ENCODE results near the gene R3HDM2.
"Not testable (repeated sequence)": the region's sequence is repeated elsewhere in the genome, so short reads cannot be mapped to it uniquely, and the experiment has no call there.

Gene R3HDM2

DNA sequence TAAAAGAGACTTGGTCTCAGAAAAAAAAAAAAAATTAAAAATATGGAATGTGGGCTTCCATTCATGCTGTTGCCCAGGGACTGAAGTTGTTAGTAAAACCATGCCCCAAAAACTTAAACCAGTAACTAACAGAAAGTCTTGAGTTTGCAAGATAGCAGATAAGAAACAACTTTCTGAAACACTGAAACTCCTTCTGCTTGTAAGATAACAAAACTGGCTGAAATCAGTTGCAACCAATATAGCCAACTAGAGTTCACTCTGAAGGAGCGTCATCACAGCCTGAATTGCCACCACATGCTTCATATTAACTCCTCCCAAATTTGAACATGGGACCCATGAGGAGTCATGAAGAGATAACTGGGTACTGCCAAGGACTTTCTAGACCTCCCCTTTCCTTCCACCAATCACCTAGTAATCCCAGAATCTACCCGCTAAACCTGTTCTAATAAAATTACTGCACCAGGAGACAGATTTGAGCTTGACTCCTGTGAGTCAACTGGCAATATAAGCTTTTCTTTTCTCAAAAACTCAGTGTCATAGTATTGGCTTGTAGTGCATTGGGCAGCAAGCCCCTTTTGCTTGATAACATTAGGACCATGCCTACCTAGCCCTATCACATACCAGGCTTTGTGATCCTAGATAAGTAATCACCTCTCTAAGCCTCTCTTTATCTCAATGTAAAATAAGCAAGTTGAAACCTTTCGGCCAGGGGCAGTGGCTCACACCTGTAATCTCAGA is 53.6 kb downstream of the R3HDM2 start:
- no peak for DNase-seq

DNA sequence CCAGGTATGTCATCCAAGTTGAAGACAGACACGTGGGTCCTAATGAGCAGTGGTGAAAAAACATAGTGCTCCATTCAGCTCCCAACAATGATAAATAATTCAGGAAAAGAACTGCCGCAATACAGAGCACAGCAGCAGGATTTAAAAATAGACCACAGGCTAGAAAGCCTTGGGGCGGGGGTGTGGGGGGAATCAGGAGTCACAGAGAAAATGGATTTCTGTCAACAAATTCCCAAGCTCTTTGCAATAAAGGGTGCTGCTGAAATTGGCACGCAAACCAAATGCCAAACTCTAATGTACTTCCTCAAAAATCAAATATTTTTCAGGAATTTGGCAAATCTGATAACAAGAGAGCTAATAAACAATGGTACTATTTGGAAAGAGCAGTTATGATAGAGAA is 58.6 kb downstream of the R3HDM2 start:
- DNase-seq, result no peak

DNA sequence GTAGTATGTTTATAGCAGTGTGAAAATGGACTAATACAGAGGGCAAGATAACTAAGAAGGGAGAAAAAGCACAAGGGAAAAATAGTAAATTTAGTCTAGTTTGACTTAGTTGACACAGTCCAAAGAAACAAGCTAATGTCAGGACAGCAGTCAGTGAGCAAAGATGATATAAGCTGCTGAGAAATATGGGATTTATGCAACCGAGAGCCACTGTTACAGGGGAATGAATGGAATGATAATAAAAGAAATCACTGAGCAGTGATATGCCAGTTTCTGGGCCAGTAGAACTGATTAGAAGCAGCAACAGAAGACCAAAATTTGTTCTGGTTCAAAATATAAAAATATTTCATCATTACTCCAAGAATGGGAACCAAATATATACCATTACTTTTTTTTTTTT is 60.1 kb downstream of the R3HDM2 start:
- DNase-seq, result no peak

DNA sequence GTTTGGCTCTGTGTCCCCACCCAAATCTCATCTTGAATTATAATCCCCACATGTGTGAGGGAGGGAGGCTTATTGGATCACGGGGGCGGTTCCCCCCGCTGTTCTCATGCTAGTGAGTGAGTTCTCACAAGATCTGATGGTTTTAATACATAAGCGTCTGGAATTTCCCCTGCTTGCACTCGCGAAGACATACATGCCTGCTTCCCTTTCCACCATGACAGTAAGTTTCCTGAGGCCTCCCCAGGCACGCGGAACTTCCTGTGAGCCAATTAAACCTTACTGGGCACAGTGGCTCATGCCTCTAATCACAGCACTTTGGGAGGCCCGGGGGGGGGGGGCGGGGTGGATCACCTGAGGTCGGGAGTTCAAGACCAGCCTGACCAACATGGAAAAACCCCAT is 60.8 kb downstream of the R3HDM2 start:
- DNase-seq, result no peak

DNA sequence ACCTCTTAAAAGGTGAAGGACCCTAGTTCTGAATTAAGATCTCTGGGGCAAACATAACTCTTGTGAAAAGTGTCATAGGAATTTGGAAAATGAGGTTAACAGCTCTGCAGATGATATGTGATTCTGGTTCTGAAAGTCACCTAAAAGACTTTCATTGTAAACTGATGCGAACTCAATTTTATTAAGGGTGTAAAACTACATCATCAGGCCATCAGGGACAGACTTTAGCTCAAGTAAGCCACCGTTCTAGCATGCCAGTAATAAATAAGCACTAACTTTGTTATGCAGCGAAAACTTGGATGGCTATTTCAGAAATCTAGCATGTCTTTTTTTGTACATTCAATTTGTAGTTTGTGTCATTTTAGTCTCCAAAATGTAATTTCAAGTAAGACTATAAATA is 61.6 kb downstream of the R3HDM2 start:
- no peak for DNase-seq

DNA sequence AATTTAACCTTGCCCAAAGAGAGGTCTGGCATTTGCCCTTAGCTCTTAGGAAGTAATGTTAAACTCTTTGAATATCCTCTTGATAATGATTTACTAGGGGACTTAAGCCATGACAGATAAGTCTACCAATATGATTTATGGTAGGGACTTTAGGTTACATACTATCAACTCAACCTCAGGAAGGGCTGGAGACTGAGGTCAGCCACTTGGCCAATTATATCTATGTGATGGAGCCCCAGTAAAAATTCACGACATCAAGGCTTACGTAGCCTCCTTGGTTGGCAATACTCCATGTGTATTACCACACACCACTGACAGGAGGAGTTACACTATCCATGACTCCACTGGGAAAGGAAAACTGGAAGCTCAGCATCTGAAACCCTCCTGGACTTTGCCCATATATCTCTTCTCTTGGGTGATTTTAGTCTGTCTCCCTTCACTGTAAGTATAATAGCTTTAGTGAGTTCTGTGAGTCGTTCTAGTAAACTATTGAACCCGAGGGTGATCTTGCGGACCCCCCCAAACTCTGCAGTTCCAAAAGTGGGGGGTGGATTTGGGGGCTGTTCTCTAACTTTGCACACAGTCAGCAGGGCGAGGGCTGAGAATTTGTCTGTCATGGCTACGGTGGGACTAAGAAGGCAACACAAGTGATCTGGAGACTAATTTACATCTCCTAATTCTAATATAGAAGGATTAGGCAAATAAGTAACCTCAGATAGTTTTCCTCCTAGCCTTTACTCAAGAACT is 62.3 kb downstream of the R3HDM2 start:
- peak; percentile 6 for DNase-seq

DNA sequence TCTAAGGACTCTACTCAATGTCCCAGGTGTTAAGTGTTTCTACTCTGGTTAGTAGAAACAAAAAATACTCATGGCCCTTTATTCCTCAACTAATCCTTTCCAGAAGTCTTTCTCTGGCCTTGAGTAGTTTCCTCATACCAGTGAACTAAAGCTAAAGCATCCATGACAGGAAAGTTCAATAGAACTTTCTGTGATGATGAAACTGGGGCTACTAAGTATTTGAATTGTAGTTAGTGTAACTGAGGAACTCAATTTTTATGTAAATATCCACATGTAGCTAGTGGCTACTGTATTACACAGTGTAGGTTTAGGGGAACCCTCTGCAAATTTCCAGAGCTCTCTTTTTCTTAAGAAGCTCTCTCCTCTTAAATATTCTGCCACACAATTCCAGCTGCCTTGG is 63.7 kb downstream of the R3HDM2 start:
- no peak for DNase-seq

DNA sequence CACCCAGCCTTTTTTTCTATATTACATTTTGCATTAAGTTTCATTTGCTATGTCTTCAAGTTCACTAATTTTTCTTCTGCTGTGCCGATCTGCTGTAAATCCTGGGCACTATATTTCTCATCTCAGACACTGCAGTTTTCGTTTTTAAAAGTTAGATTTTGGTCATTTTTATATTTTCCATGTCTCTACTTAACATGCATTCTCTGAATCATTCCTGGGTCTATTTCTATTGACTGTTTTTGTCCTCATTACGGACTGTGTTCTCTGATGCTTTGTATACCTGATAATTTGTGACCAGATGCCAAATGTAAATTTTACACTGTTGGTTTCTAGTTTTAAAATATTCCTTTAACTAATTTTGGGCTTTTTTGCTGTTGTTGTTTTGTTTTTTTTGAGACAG is 64.5 kb downstream of the R3HDM2 start:
- DNase-seq, result no peak

DNA sequence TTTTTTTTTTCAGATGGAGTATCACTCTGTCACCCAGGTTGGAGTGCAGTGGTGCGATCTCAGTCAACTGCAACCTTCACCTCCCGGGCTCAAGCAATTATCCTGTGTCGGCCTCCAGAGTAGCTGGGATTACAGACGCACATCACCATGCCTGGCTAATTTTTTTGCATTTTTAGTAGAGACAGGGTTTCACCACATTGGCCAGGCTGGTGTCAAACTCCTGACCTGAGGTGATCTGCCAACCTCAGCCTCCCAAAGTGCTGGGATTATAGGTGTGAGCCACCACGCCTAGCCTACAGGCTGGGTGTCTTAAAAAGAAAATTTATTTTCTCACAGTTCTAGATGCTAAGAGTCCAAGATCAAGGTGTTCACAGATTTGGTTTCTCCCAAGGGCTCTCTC is 66.7 kb downstream of the R3HDM2 start:
- not testable (repeated sequence) for DNase-seq

DNA sequence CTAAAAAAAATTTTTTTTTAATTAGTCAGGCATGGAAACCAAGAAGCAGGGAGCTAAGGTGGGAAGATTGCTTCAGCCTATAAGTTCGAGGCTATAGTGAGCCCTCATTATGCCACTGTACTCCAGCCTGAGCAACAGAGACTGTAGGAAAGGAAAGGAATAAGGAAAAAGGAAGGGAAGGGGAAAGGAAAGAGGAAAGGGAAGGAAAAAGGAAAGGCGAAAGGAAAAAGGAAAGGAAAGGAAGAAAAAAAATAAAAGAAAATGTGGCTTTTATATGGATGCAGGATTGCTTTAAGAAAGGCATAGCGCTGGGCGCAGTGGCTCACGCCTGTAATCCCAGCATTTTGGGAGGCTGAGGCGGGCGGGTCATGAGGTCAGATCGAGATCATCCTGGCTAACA is 70.4 kb downstream of the R3HDM2 start:
- DNase-seq, result no peak

DNA sequence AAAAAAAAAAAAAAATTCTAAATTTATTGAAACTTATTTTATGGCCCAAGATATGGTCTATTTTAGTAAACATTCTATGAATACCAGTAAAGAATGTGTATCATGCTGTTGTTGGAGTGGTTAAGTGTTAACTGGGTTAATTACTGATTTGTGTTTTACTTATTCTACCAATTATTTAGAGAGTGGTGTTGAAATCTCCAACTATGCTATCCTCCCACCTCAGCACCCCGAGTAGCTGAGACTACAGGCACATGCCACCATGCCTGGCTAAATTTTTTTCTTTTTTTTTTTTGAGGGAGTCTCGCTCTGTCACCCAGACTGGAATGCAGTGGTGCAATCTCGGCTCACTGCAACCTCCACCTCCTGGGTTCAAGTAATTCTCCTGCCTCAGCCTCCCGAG is 72.2 kb downstream of the R3HDM2 start:
- DNase-seq, result no peak

DNA sequence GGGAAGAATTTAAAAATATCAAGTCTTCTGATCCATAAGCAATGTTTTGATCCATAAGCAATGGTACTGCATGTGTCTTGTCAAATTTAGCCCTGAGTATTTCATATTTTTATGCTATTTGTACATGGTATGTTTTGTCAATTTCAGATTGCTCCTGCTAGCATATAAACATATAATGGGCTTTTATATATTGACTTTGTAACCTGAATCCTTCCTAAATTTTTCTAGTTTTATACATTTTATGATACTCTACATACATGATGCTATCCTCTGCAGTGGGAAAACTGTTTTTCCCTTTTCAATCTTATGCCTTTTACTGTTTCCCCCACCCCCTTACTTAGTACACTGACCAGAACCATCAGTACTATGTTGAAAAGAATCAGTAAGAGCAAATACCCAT is 75.1 kb downstream of the R3HDM2 start:
- DNase-seq, result no peak

DNA sequence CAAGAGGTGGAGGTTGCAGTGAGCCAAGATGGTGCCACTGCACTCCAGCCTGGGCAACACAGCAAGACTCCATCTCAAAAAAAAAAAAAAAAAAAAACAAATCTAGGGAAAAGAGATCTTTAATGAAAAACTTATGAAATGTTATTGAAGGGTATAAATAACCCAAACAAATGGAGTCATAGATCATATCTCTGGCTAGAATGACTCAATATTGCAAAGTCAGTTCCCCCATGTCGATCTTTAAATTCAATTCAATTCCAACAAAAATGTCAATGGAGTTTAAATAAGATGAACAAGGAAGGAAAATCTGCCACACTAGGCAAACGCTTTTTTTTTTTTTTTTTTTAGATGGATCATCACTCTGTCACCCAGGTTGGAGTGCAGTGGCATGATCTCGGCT is 78.7 kb downstream of the R3HDM2 start:
- no peak for DNase-seq

DNA sequence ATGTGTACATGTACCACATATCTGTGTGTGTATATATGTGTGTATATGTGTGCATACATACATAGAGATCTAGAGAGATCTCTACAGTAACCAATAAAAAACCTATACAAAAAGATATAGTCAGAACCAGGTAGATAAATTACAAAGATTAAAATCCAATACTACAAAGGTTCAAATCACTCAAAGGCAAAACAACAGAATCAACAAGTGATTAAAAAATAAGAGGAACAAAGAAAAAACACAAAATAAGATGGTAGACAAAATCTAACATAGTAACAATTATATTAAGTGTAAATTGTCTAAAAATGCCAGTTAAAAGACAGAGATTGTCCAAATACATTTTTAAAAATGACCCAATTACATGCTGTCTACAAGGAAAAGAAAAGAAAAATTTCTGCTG is 83.6 kb downstream of the R3HDM2 start:
- no peak for DNase-seq

DNA sequence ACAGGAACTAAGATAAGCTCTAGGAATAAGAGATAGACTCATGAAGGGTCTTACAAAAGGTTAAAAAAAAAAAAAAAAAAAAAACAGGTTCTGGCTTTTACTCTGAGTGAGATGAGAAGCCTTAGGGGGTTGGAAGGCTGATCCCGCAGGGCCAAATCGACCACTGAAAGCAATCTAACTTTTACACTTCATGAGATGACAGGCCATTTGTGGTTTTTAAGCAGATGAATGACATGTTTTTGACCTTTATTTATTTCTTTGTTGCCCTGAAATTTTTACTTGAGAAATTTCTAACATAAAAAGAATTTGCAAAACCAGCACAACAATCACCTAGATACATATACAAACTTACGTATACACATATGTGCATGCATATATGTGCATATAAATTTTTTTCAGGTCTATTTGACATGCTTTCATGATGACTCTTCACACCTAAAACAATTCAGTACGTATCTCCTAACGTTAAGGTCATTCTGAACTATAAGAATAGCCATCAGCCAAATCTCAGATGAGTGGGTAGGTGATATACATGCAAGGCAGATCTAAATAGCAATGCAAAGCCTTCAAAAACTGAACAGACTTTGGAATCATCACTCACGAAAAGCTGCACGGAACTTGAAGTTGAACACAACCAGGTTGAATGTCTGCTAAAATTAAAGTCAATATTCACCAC is 87.0 kb downstream of the R3HDM2 start:
- DNase-seq, result no peak

DNA sequence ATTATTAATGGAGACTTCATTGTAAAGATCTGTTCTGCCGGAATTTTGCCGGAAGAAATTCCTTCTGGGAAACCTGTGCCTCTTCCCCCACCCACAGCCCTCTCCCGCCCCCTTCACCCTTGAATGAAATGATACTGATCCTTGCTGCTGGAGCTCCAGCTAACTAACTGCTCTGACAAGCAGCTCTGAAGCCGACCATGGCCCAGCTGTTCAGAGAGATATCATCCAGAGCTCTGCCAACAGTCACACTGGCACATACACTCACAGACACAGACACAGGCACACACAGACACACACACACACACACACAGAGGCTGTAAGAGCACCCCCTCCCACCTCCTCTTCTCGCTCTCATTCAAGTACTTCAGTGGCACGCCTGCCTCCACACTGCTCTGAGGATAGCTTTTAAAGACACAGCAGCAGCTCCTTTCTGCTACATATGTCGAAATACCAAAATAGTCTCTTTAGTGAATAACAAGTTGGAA is 88.6 kb downstream of the R3HDM2 start:
- peak; percentile 28 for DNase-seq

DNA sequence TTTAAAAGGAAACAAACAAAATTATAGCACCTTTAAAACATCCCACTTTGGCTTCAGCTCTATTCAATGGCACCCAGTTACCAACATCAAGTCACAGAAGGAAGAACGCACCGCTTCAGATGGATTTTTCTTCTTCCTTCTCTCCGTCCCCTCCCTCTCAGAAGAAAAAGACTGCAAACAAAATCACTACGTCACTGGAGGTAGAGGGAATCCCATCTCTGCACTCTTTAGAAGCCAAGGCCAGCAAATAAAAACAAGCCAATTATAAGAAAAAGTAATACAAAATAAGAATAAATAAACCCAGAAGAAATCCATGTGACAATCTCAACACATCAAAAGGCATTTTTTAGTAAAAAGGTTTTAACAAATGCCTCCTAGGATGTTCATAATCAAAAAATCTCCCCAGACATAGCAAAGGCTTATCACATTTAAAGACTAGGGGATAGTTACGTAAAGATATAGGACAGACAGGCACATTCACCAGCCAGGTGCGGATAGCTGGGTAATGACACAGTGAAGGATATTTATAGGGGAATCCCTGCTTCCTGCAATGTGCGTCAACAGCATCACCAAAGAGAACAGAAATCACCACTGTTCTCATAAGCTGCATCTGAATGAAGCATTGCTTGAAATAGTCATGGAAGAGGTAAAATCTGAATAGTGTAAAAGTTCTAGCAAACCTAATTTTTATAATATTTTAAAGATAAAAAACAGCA is 89.4 kb downstream of the R3HDM2 start:
- no peak for DNase-seq

DNA sequence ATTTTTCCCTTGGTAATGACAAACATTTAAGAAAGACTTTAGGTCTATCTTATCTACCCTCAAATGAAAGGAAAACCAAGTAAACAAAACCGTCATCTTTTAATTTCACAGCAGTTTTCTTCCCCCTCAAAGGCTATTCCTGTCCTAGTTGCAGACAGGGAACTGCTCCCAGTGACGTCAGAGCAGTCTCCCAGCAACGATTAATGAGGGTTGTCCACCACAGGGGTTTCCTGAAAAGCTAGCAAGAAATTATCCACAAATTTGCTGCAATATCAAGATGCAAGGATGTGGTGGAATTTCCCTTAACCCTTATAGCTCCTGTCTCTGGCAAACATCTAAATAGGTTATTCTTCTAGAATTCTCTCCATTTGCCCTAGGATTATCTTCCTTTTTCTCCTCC is 90.7 kb downstream of the R3HDM2 start:
- DNase-seq, result no peak

DNA sequence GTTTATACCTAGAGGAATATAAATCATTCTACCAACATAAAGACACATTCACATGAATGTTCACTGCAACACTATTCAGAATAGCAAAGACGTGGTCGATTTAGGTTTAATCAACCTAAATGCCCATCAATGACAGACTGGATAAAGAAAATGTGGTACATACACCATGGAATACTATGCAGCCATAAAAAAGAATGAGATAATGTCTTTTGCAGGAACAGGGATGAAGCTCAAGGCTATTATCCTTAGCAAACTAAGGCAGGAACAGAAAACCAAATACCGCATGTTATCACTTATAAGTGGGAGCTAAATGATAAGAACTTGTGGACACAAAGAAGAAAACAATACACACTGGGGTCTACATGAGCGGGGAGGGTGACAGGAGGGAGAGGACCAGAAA is 94.5 kb downstream of the R3HDM2 start:
- DNase-seq, result not testable (repeated sequence)

DNA sequence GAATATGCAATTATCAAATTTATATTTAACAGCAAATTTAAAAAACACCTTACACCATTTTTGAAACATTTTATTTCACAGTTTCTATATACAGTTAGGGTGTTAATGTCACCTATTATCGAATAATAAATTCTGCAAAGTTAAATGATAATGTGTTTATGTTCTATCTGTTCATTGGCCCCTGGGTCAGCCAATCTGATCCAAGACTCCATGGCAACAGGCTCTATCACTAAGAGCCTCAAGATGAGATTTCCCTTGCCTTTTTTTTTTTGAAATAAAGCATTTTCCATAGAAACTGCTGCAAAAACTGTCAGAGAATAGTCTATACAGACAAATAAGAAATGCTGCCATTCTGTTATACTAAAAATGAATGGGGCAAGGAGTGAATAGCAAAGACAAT is 96.6 kb downstream of the R3HDM2 start:
- no peak for DNase-seq

DNA sequence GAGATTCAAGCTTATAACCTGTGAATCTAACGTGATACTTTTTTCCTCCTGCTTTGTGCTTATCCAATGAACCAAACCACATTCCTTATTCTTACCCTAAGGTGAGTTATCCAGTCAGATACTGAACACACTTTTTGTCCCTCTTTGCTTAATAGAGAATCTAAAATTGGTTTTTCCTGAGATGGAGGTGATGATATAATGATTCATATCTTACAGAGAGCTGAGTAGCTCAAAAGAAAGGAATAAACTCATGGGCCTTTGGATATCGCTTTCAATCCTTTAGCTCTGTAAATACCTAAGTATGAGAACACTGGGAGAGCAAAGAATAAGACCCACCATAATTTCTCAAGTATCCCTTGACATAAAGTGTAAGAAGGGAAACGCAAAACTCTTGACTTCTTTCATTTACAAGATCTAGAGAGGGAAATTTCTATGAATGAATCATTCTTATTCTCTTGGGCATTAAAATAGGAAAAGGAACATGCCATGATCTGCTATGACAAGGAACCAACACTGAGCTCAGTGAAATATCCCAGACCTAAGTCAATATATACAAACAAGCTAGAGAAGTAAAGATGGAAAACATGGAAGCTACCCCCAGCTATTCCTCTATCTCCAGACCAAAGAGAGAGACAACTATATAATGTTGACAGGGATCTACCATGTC is 98.1 kb downstream of the R3HDM2 start:
- DNase-seq, result no peak

DNA sequence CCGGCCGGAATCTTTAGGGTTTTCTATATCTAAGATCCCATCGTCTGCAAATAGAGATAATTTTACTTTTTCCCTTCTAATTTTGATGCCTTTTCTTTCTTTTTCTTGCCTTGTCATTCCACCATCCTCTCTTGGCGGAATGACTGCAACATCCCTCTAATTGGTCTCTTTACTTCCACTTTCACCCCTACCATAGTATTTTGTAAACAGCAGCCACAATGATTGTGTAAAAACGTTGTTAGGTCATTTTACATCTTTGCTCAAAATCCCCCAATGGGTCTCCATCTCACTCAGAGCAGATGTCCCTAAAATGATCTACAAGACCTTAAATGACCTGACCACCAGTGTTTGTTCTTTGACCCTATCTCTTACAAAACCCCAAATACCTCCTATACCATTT is 99.9 kb downstream of the R3HDM2 start:
- DNase-seq, result no peak
